Nephron (organoid): ENCODE data around the gene GARIN5B.

Experiments used
- H3K27ac Mint-ChIP-seq, 3 experiments: 2 replicates each; pipeline ENCODE4 v1.8.0; 2020; ENCODE audit warnings: mixed read lengths in 3 of 3, mild to moderate bottlenecking in 2 of 3, moderate library complexity in 1 of 3
- H3K27me3 Mint-ChIP-seq: 2 replicates; pipeline ENCODE4 v1.8.0; 2021; ENCODE audit warnings: low read depth, mild to moderate bottlenecking, moderate library complexity, mixed read lengths
- H3K36me3 Mint-ChIP-seq: 2 replicates; pipeline ENCODE4 v1.8.0; 2020; ENCODE audit warnings: low read depth, mixed read lengths
- H3K4me1 Mint-ChIP-seq: 2 replicates; pipeline ENCODE4 v1.8.0; 2020; ENCODE audit warnings: mixed read lengths
- H3K4me3 Mint-ChIP-seq, 3 experiments: 2 replicates each; pipeline ENCODE4 v1.8.0; 2020; ENCODE audit warnings: mild to moderate bottlenecking in 3 of 3, mixed read lengths in 3 of 3, moderate library complexity in 2 of 3
- H3K9me3 Mint-ChIP-seq: 2 replicates; pipeline ENCODE4 v1.8.0; 2020; ENCODE audit warnings: mixed read lengths
- CTCF ChIP-seq, 3 experiments: fragments of 200-600 bp; sonication (generic); IDR thresholded peaks; one replicate each; pipeline ENCODE4 v1.5.0; 2021; ENCODE audit warnings: antibody characterized with exemption in 3 of 3; ENCODE audit not compliant: unreplicated experiment in 3 of 3

The GARIN5B gene

DNA sequence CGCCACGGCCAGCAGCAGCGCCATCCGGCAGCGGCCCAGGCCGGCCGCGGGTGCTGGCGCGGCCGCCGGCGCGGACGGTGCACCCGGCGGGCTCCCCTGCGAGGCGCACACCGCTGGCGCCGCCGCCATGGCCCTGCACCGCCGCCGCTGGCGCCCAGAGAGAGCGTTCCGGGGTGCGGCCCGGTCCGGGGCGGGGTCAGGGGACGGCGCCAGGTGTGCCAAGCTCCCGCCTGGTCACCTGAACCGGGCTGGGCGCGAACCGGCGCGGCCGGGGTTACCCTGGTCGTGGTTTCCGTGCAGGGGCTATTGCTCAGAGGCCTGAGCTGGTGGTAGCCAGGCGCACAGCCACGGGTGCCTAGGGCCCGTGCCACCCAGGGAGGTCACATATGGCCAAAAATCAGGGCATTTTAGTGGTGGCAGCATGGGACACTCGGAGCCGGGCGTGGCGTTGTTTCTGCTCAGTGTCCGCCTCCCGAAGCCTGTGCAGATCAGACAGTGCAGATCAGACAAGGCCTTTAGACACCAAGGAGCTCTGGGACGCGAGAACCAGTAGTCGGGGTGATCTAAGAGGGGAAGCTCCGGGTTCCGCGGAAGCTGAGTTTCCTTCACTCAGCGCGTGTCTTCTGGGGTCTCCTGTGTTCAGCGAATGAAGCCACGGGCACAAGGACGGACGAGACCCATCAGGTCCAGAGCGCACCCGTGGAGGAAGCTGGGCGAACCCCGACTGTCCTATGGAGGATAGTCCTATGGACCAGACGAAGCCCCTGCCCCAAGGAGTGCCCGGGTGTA lies 21.3 kb upstream of the GARIN5B start, which contains the start of gene TMEM238:
Gene TMEM238, minus strand, starts transcription at position 162 of the 789 bp plus-strand sequence. Its CDS starts 33 bp downstream, at position 129.
- Mint-ChIP-seq H3K4me1 (peaks cover 40% of the 10 kb centered on the region), H3K27ac (peak within 1 kb of the TSS; percentile 92 to 98 (median 98)), H3K4me3 (peak within 1 kb of the TSS; percentile 100), H3K27me3 (peaks cover 6% of the 10 kb centered on the region), H3K36me3 (peaks cover 22% of the 10 kb centered on the region), H3K9me3 (no peaks in the 10 kb centered on the region)
- TF ChIP-seq CTCF (IDR thresholded peaks at IDR 0.05; ENCODE audit: unreplicated experiment in 3 of 3) = no peak

- H3K4me1 Mint-ChIP-seq = peaks cover 40% of the 10 kb centered on the region
- H3K27me3 Mint-ChIP-seq = peaks cover 6% of the 10 kb centered on the region
- no peaks in the 10 kb centered on the region for H3K9me3 Mint-ChIP-seq
- H3K4me3 Mint-ChIP-seq = peak overlapping the region; percentile 69 to 80 (median 80)
- H3K36me3 Mint-ChIP-seq = peaks cover 20% of the 10 kb centered on the region
- peak overlapping the region in 1 of 3 experiments; percentile 72 for H3K27ac Mint-ChIP-seq
- peak in 1 of 3 experiments; percentile 27 for TF ChIP-seq CTCF (IDR thresholded peaks at IDR 0.05; ENCODE audit: unreplicated experiment in 3 of 3)
These were observed 20.4 kb upstream of the GARIN5B start for GRCh38 chr19:55383279-55384130.

DNA sequence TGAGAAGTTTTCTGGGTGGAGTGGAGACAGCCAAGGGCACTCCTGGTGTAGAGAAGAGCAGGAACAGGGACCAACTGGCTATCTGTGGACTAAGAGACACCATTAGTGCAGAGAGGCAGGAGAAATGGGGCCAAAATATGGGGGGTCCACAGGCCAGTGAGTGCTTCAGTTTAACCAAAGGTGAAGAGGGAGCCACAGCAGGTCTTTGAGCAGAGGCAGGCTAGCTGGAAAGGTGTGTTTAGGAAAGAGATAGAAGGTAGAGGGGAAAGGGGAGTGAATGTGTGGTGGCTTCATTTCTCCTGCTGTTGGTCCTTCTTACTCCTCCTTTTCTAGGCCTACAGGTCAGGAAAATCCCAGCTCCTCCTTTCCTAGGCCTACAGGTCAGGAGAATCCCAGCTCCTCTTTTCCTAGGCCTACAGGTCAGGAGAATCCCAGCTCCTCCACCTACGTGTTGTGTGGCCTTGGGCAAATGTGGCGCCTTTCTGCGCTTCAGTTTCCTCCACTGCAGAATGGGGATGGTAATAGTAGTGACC lies 19.5 kb upstream of the GARIN5B start:
- peak overlapping the region in 2 of 3 experiments; percentile 17 to 35 for H3K27ac Mint-ChIP-seq

GRCh38 chr19:55382013-55382412 lies 19.0 kb upstream of the GARIN5B start:
- H3K9me3 Mint-ChIP-seq = no peaks in the 10 kb centered on the region
- peaks cover 10% of the 10 kb centered on the region for H3K36me3 Mint-ChIP-seq
- TF ChIP-seq CTCF (IDR thresholded peaks at IDR 0.05; ENCODE audit: unreplicated experiment in 3 of 3) = no peak
- H3K27me3 Mint-ChIP-seq = peaks cover 11% of the 10 kb centered on the region
- peaks cover 30% of the 10 kb centered on the region for H3K4me1 Mint-ChIP-seq
- H3K4me3 Mint-ChIP-seq = peak overlapping the region; percentile 69 to 79 (median 71)
- H3K27ac Mint-ChIP-seq = no peak overlapping the region

More for the DNA sequence above, 19.5 kb upstream of the GARIN5B start:
- Mint-ChIP-seq H3K9me3 (no peaks in the 10 kb centered on the region), H3K27me3 (peaks cover 11% of the 10 kb centered on the region), H3K4me3 (peak overlapping the region; percentile 69 to 80 (median 80)), H3K4me1 (peaks cover 36% of the 10 kb centered on the region), H3K36me3 (peaks cover 15% of the 10 kb centered on the region)
- no peak for TF ChIP-seq CTCF (IDR thresholded peaks at IDR 0.05; ENCODE audit: unreplicated experiment in 3 of 3)

- H3K4me1 Mint-ChIP-seq = peaks cover 19% of the 10 kb centered on the region
- H3K27me3 Mint-ChIP-seq = peaks cover 14% of the 10 kb centered on the region
- peak overlapping the region in 2 of 3 experiments; percentile 13 to 31 for H3K4me3 Mint-ChIP-seq
- peak overlapping the region; percentile 25 to 71 (median 43) for H3K27ac Mint-ChIP-seq
- TF ChIP-seq CTCF (IDR thresholded peaks at IDR 0.05; ENCODE audit: unreplicated experiment in 3 of 3) = no peak
- H3K9me3 Mint-ChIP-seq = no peaks in the 10 kb centered on the region
- no peaks in the 10 kb centered on the region for H3K36me3 Mint-ChIP-seq
These were observed 16.1 kb upstream of the GARIN5B start for GRCh38 chr19:55379174-55379573.
